ENCODE data around the gene C2orf92. TPM values are rescaled to one million over a fixed set of nuclear protein-coding genes. Genes with fewer than 3 reads are reported as not detected.

Gene C2orf92
- polyA plus RNA-seq, 2 of the 4 experiments (the other 2 are of a cell fraction), result 1.1 to 2.7 TPM

GRCh38 chr2:97660775-97661389 lies 8.6 kb upstream of the C2orf92 start:
- Histone ChIP-seq H3K27ac (no peak overlapping the region), H3K9me3 (no peaks in the 10 kb centered on the region), H3K4me3 (no peak overlapping the region), H3K4me2 (no peak overlapping the region), H3K4me1 (peaks cover 9% of the 10 kb centered on the region)
- CTCF ChIA-PET, result interaction anchor here (1.0 to 2.3 kb wide), 4 partner anchors 10 to 70 kb away, joined by 3 to 13 read pairs (median 6); partner anchors contain the start of gene COX5B
- FAIRE-seq (no peak), DNase-seq (ENCODE audit: low read depth in 1 of 2, low spot score in 1 of 2) (no peak), ATAC-seq (no peak)
- POLR2A ChIA-PET, result interaction anchor here (1.0 kb wide), 1 partner anchor 15 kb away, joined by 3 read pairs; the partner anchor contains the start of gene COX5B
- TF ChIP-seq MYC (IDR thresholded peaks at IDR 0.05; ENCODE audit: borderline replicate concordance, low read length) (no peak), CEBPB (IDR thresholded peaks at IDR 0.05) (no peak), RFX5 (IDR thresholded peaks at IDR 0.05) (no peak), ELK1 (IDR thresholded peaks at IDR 0.05; ENCODE audit: low read depth, low read length) (no peak), ATOH8 (CRISPR knock-in tag; IDR thresholded peaks at IDR 0.05; ENCODE audit: low read depth) (no peak), ESRRA (IDR thresholded peaks at IDR 0.05; ENCODE audit: borderline replicate concordance, low read length) (no peak), SMC3 (IDR thresholded peaks at IDR 0.05) (no peak), CBX2 (IDR thresholded peaks at IDR 0.05; ENCODE audit: borderline replicate concordance, low read depth) (no peak), HOXB5 (CRISPR knock-in tag; IDR thresholded peaks at IDR 0.05) (no peak), SREBF2 (IDR thresholded peaks at IDR 0.05) (no peak), JUN (IDR thresholded peaks at IDR 0.05) (no peak), HMGXB4 (CRISPR knock-in tag; IDR thresholded peaks at IDR 0.05; ENCODE audit: borderline replicate concordance) (no peak)
- WGBS (ENCODE audit: missing lambda C conversion rate), result 87% methylated on average over 12 of the region's 18 CpGs

GRCh38 chr2:97661927-97662326 lies 7.6 kb upstream of the C2orf92 start:
- TF ChIP-seq CTCF (IDR thresholded peaks at IDR 0.05), result no peak
- TF ChIP-seq HMGXB4 (CRISPR knock-in tag; IDR thresholded peaks at IDR 0.05; ENCODE audit: borderline replicate concordance), result no peak
- TF ChIP-seq RCOR1 (IDR thresholded peaks at IDR 0.05; ENCODE audit: low read depth, low read length), result no peak
- no peak for TF ChIP-seq CHD4 (IDR thresholded peaks at IDR 0.05; ENCODE audit: borderline replicate concordance)
- TF ChIP-seq BHLHE40 (IDR thresholded peaks at IDR 0.05; ENCODE audit: low read depth, low read length), result no peak
- TF ChIP-seq FOSL2 (IDR thresholded peaks at IDR 0.05), result no peak
- TF ChIP-seq FOSL2 (CRISPR knock-in tag; IDR thresholded peaks at IDR 0.05), result no peak
- no peak for TF ChIP-seq HOXA7 (CRISPR knock-in tag; IDR thresholded peaks at IDR 0.05)
- peaks cover 9% of the 10 kb centered on the region for H3K4me1 ChIP-seq
- no peak overlapping the region; a peak in 1 of 6 replicates for H3K27ac ChIP-seq
- 87% methylated on average over 6 of the region's 6 CpGs for WGBS (ENCODE audit: missing lambda C conversion rate)
- H3K9me3 ChIP-seq, result no peaks in the 10 kb centered on the region
- ChIA-PET POLR2A (interaction anchor here (1.2 to 4.1 kb wide), 3 partner anchors 10 to 16 kb away, joined by 3 to 76 read pairs (median 4); partner anchors contain the start of gene COX5B), CTCF (interaction anchor here (1.0 to 6.2 kb wide), 5 partner anchors 8 to 71 kb away, joined by 3 to 93 read pairs (median 19); no protein-coding TSS in a partner anchor)
- DNase-seq (ENCODE audit: low read depth in 1 of 2, low spot score in 1 of 2) (no peak), FAIRE-seq (no peak), ATAC-seq (no peak)
- H3K4me2 ChIP-seq, result peak overlapping the region; percentile 79
- H3K4me3 ChIP-seq, result no peak overlapping the region
